A549 treated with RU486 at 1 μM for 4 hours (cell line): Measurements from ENCODE around the gene PRTFDC1. TPM values are rescaled to one million over a fixed set of nuclear protein-coding genes. Genes with fewer than 3 reads are reported as not detected.

Experiments used
- total RNA-seq: library from RNA; stranded (reverse); fragments of 200-300 nt; extraction: Qiagen RNA extraction; gene quantifications from 5 replicates; pipeline ENCODE4 v1.2.3, GENCODE V29; 2022; ENCODE audit warnings: low read depth

Gene PRTFDC1
- total RNA-seq: 17.1 to 21.6 TPM (median 18.2 TPM) in 5 replicates

GRCh38 chr10:24952143-24952706, at the start of gene PRTFDC1:
Gene PRTFDC1 (minus strand): TSS chr10:24952606. CDS start chr10:24952575, 31 bp downstream.

Other genes starting within 250 kb of the PRTFDC1 start
- gene ARHGAP21, start 228.7 kb downstream of the PRTFDC1 start, total RNA-seq: 41.0 to 70.6 TPM (median 55.4 TPM) in 5 replicates
- 0.20 to 0.41 TPM (median 0.22 TPM) in 4 of 5 replicates, not detected in the other for gene ENKUR, start 63.6 kb upstream of the PRTFDC1 start, total RNA-seq
- gene THNSL1, start 64.0 kb upstream of the PRTFDC1 start, total RNA-seq: 2.2 to 4.1 TPM (median 3.4 TPM) in 5 replicates
- 0.02 to 0.08 TPM (median 0.06 TPM) in 5 replicates for gene GPR158, start 222.4 kb upstream of the PRTFDC1 start, total RNA-seq